Mesenchymal stem cell (in vitro differentiated cells and primary cell): Measurements from ENCODE around the gene VEZF1.

Experiments
- DNase-seq: peaks from one replicate; pipeline ENCODE4 v3.0.0-alpha.2; 2013
- H2AFZ ChIP-seq: one replicate; pipeline ENCODE4 v1.6.1; 2013; ENCODE audit warnings: low read depth, mild to moderate bottlenecking, control low read depth, inconsistent platforms, low read length, moderate library complexity
- H2AK5ac ChIP-seq: 2 replicates; pipeline ENCODE4 v1.6.1; 2013; ENCODE audit warnings: low read length, moderate library complexity, mild to moderate bottlenecking, inconsistent platforms; ENCODE audit not compliant: severe bottlenecking
- H2BK120ac ChIP-seq: one replicate; pipeline ENCODE4 v1.6.1; 2013; ENCODE audit warnings: low read depth, mild to moderate bottlenecking, inconsistent platforms, low read length, moderate library complexity
- H2BK12ac ChIP-seq, 2 experiments: one replicate each; pipeline ENCODE4 v1.6.1; 2013; ENCODE audit warnings: inconsistent platforms in 2 of 2, low read length in 2 of 2, mild to moderate bottlenecking in 2 of 2, moderate library complexity in 2 of 2, control low read depth in 1 of 2
- H2BK15ac ChIP-seq: one replicate; pipeline ENCODE4 v1.6.1; 2013; ENCODE audit warnings: mild to moderate bottlenecking, low read depth, inconsistent platforms; ENCODE audit not compliant: poor library complexity, severe bottlenecking
- H2BK5ac ChIP-seq: 2 replicates; pipeline ENCODE4 v1.6.1; 2013; ENCODE audit warnings: low read depth, mild to moderate bottlenecking, low read length, control low read depth, inconsistent platforms; ENCODE audit not compliant: poor library complexity, severe bottlenecking
- H3K14ac ChIP-seq, 2 experiments: one replicate each; pipeline ENCODE4 v1.6.1; 2013; ENCODE audit warnings: inconsistent platforms in 2 of 2, low read length in 2 of 2, control low read depth in 1 of 2, mild to moderate bottlenecking in 1 of 2, moderate library complexity in 1 of 2
- H3K18ac ChIP-seq, 2 experiments: one replicate each; pipeline ENCODE4 v1.6.1; 2013; ENCODE audit warnings: inconsistent platforms in 2 of 2, low read length in 2 of 2, control low read depth in 1 of 2, low read depth in 1 of 2, mild to moderate bottlenecking in 1 of 2
- H3K23ac ChIP-seq, 2 experiments: one replicate each; pipeline ENCODE4 v1.6.1; 2013; ENCODE audit warnings: inconsistent platforms in 2 of 2, low read length in 2 of 2, mild to moderate bottlenecking in 2 of 2, moderate library complexity in 2 of 2, control low read depth in 1 of 2
- H3K27ac ChIP-seq: 2 replicates; pipeline ENCODE4 v1.5.1; 2013; ENCODE audit warnings: mild to moderate bottlenecking, moderate library complexity, low read length, control low read depth, inconsistent platforms; ENCODE audit not compliant: poor library complexity, severe bottlenecking
- H3K27me3 ChIP-seq, 2 experiments: 2 replicates each; pipeline versions ENCODE4 v1.6.1 to v1.7.0; 2013; ENCODE audit warnings: low read length in 2 of 2, mild to moderate bottlenecking in 2 of 2, moderate library complexity in 2 of 2, control low read depth in 1 of 2, inconsistent platforms in 1 of 2; ENCODE audit not compliant: control insufficient read depth in 1 of 2, insufficient read depth in 1 of 2
- H3K36me3 ChIP-seq, 2 experiments: 2 replicates each; pipeline versions ENCODE4 v1.6.1 to v1.7.0; 2013; ENCODE audit warnings: low read length in 2 of 2, control low read depth in 1 of 2, inconsistent platforms in 1 of 2, low read depth in 1 of 2, mild to moderate bottlenecking in 1 of 2; ENCODE audit not compliant: insufficient read depth in 2 of 2, control insufficient read depth in 1 of 2
- H3K4ac ChIP-seq, 2 experiments: one replicate each; pipeline ENCODE4 v1.6.1; 2013; ENCODE audit warnings: inconsistent platforms in 2 of 2, low read length in 2 of 2, mild to moderate bottlenecking in 2 of 2, moderate library complexity in 2 of 2, control low read depth in 1 of 2, low read depth in 1 of 2
- H3K4me1 ChIP-seq: 2 replicates; pipeline ENCODE4 v1.6.1; 2013; ENCODE audit warnings: low read depth, low read length, control low read depth; ENCODE audit not compliant: control insufficient read depth, insufficient read depth
- H3K4me2 ChIP-seq: 2 replicates; pipeline ENCODE4 v1.6.1; 2013; ENCODE audit warnings: low read length, mild to moderate bottlenecking, inconsistent platforms; ENCODE audit not compliant: poor library complexity, severe bottlenecking
- H3K4me3 ChIP-seq, 2 experiments: 2 replicates each; pipeline versions ENCODE4 v1.5.1 to v1.7.0; 2013; ENCODE audit warnings: low read length in 2 of 2, mild to moderate bottlenecking in 2 of 2, control low read depth in 1 of 2, low read depth in 1 of 2; ENCODE audit not compliant: insufficient read depth in 1 of 2
- H3K79me1 ChIP-seq: replicated peaks from 2 replicates; pipeline ENCODE4 v1.6.1; 2013; ENCODE audit warnings: mild to moderate bottlenecking, control low read depth, low read length, inconsistent platforms; ENCODE audit not compliant: poor library complexity, severe bottlenecking
- H3K9ac ChIP-seq: 2 replicates; pipeline ENCODE4 v1.7.0; 2013; ENCODE audit warnings: mild to moderate bottlenecking, low read length, moderate library complexity
- H3K9me3 ChIP-seq: 2 replicates; pipeline ENCODE4 v1.7.0; 2013; ENCODE audit warnings: mild to moderate bottlenecking, low read length; ENCODE audit not compliant: control insufficient read depth
- H4K8ac ChIP-seq: one replicate; pipeline ENCODE4 v1.6.1; 2013; ENCODE audit warnings: inconsistent platforms, mild to moderate bottlenecking, low read length, moderate library complexity
- H4K91ac ChIP-seq: one replicate; pipeline ENCODE4 v1.6.1; 2013; ENCODE audit warnings: mild to moderate bottlenecking, low read length, inconsistent platforms
- WGBS: methylation state at CpG from one replicate; pipeline ENCODE4 v1.1.7; 2013; ENCODE audit warnings: mixed read lengths; 5-methylcytosine and 5-hydroxymethylcytosine counted together

The VEZF1 gene

GRCh38 chr17:58002154-58002948 is 14.3 kb upstream of the VEZF1 start:
- Histone ChIP-seq H3K4me1 (peaks cover 5% of the 10 kb centered on the region), H2BK12ac (no peak overlapping the region), H4K8ac (no peak overlapping the region), H3K18ac (no peak overlapping the region), H3K14ac (no peak overlapping the region), H2AFZ (no peak overlapping the region), H3K27ac (no peak overlapping the region), H3K9me3 (no peaks in the 10 kb centered on the region), H2BK5ac (no peak overlapping the region), H3K4me3 (no peak overlapping the region), H3K4me2 (no peak overlapping the region), H3K79me1 (peaks cover 2% of the 10 kb centered on the region), H3K23ac (no peak overlapping the region), H2AK5ac (no peak overlapping the region), H2BK15ac (no peak overlapping the region), H3K9ac (peak overlapping the region; percentile 100), H3K27me3 (no peaks in the 10 kb centered on the region), H3K36me3 (peaks cover 10 to 84% of the 10 kb centered on the region in 2 experiments), H2BK120ac (no peak overlapping the region), H3K4ac (no peak overlapping the region), H4K91ac (no peak overlapping the region)
- DNase-seq: no peak
- 88% methylated on average over 4 of the region's 4 CpGs for WGBS

GRCh38 chr17:58001461-58002124 is 13.5 kb upstream of the VEZF1 start:
- no peak overlapping the region for H3K4me3 ChIP-seq
- no peak overlapping the region for H3K23ac ChIP-seq
- H3K18ac ChIP-seq: no peak overlapping the region
- H2AFZ ChIP-seq: no peak overlapping the region
- H3K27ac ChIP-seq: no peak overlapping the region
- H2BK120ac ChIP-seq: no peak overlapping the region
- no peak overlapping the region for H3K4me2 ChIP-seq
- H3K9me3 ChIP-seq: no peaks in the 10 kb centered on the region
- H4K8ac ChIP-seq: no peak overlapping the region
- H3K27me3 ChIP-seq: no peaks in the 10 kb centered on the region
- H3K4ac ChIP-seq: no peak overlapping the region
- no peak overlapping the region for H2BK5ac ChIP-seq
- H2BK12ac ChIP-seq: no peak overlapping the region
- H3K79me1 ChIP-seq: peaks cover 2% of the 10 kb centered on the region
- H3K4me1 ChIP-seq: peaks cover 5% of the 10 kb centered on the region
- peak overlapping the region; percentile 100 for H3K9ac ChIP-seq
- H2BK15ac ChIP-seq: no peak overlapping the region
- no peak overlapping the region for H2AK5ac ChIP-seq
- no peak overlapping the region for H4K91ac ChIP-seq
- DNase-seq: no peak
- H3K36me3 ChIP-seq: peaks cover 10 to 92% of the 10 kb centered on the region in 2 experiments
- H3K14ac ChIP-seq: no peak overlapping the region
- 71% methylated on average over 1 of the region's 1 CpG for WGBS

GRCh38 chr17:57999496-58000017 is 11.5 kb upstream of the VEZF1 start:
- Histone ChIP-seq H2AK5ac (no peak overlapping the region), H3K9me3 (no peaks in the 10 kb centered on the region), H3K27me3 (no peaks in the 10 kb centered on the region), H2BK5ac (no peak overlapping the region), H3K36me3 (peaks cover 8 to 82% of the 10 kb centered on the region in 2 experiments), H3K9ac (no peak overlapping the region), H2BK12ac (no peak overlapping the region), H3K23ac (no peak overlapping the region), H3K14ac (no peak overlapping the region), H3K18ac (no peak overlapping the region), H4K91ac (no peak overlapping the region), H3K4me2 (no peak overlapping the region), H2BK15ac (no peak overlapping the region), H3K79me1 (peaks cover 3% of the 10 kb centered on the region), H3K4me3 (no peak overlapping the region), H3K4me1 (peaks cover 6% of the 10 kb centered on the region), H2BK120ac (no peak overlapping the region), H2AFZ (no peak overlapping the region), H3K4ac (no peak overlapping the region), H3K27ac (no peak overlapping the region), H4K8ac (no peak overlapping the region)
- DNase-seq: peak; percentile 81
- WGBS: no CpG with 5 or more reads among the region's 1 CpG

- Histone ChIP-seq H3K79me1 (peaks cover 5% of the 10 kb centered on the region), H3K27ac (no peak overlapping the region), H2BK15ac (no peak overlapping the region), H2BK12ac (no peak overlapping the region), H3K4me3 (no peak overlapping the region), H3K4me1 (peaks cover 6% of the 10 kb centered on the region), H3K9ac (no peak overlapping the region), H3K27me3 (no peaks in the 10 kb centered on the region), H2AK5ac (no peak overlapping the region), H2BK5ac (no peak overlapping the region), H3K18ac (no peak overlapping the region), H3K4ac (no peak overlapping the region), H3K36me3 (peaks cover 8 to 77% of the 10 kb centered on the region in 2 experiments), H4K8ac (no peak overlapping the region), H4K91ac (no peak overlapping the region), H3K14ac (no peak overlapping the region), H2BK120ac (no peak overlapping the region), H2AFZ (no peak overlapping the region), H3K23ac (no peak overlapping the region), H3K4me2 (no peak overlapping the region), H3K9me3 (no peaks in the 10 kb centered on the region)
- DNase-seq: no peak
Measured at GRCh38 chr17:57999010-57999495, 11.0 kb upstream of the VEZF1 start.
